Measurements from ENCODE around the gene LRRC74B.

Gene LRRC74B

GRCh38 chr22:21108379-21109115 is 62.8 kb downstream of the LRRC74B start:
- DNase-seq, result no peak
